Measurements from ENCODE around the gene JMJD6.

The JMJD6 gene

GRCh38 chr17:76685366-76685765 is 41.0 kb downstream of the JMJD6 start:
- no peak overlapping the region for H3K4me3 ChIP-seq (ENCODE audit: low read depth, low read length)
- TF ChIP-seq CTCF (IDR thresholded peaks at IDR 0.05; ENCODE audit: low read depth, low read length, missing control alignments): no peak
- DNase-seq (ENCODE audit: low read depth): no peak

GRCh38 chr17:76684756-76685155 is 41.6 kb downstream of the JMJD6 start:
- TF ChIP-seq CTCF (IDR thresholded peaks at IDR 0.05; ENCODE audit: low read depth, low read length, missing control alignments): no peak
- DNase-seq (ENCODE audit: low read depth): no peak
- H3K4me3 ChIP-seq (ENCODE audit: low read depth, low read length): no peak overlapping the region

- no peak overlapping the region for H3K4me3 ChIP-seq (ENCODE audit: low read depth, low read length)
- TF ChIP-seq CTCF (IDR thresholded peaks at IDR 0.05; ENCODE audit: low read depth, low read length, missing control alignments): no peak
- DNase-seq (ENCODE audit: low read depth): no peak
These were observed 42.3 kb downstream of the JMJD6 start for GRCh38 chr17:76683921-76684745.

- DNase-seq (ENCODE audit: low read depth): no peak
- TF ChIP-seq CTCF (IDR thresholded peaks at IDR 0.05; ENCODE audit: low read depth, low read length, missing control alignments): no peak
These were observed 43.2 kb downstream of the JMJD6 start for GRCh38 chr17:76683011-76683755.

GRCh38 chr17:76682296-76682695 is 44.1 kb downstream of the JMJD6 start:
- no peak for DNase-seq (ENCODE audit: low read depth)
- H3K4me3 ChIP-seq (ENCODE audit: low read depth, low read length): no peak overlapping the region
- TF ChIP-seq CTCF (IDR thresholded peaks at IDR 0.05; ENCODE audit: low read depth, low read length, missing control alignments): no peak

More at GRCh38 chr17:76683011-76683755, 43.2 kb downstream of the JMJD6 start:
- H3K4me3 ChIP-seq (ENCODE audit: low read depth, low read length): no peak overlapping the region

GRCh38 chr17:76681222-76682137 is 44.9 kb downstream of the JMJD6 start:
- TF ChIP-seq CTCF (IDR thresholded peaks at IDR 0.05; ENCODE audit: low read depth, low read length, missing control alignments): peak; percentile 88
- no peak overlapping the region for H3K4me3 ChIP-seq (ENCODE audit: low read depth, low read length)
- DNase-seq (ENCODE audit: low read depth): no peak

All from GM12864 (cell line).